Measurements from ENCODE around the gene ARHGAP18. TPM values are rescaled to one million over a fixed set of nuclear protein-coding genes. Genes with fewer than 3 reads are reported as not detected.
A peak's percentile ranks its signal among the peaks of the same experiment; 100 is the strongest.

Gene ARHGAP18
- total and polyA plus RNA-seq, 2 of the 13 experiments (the other 11 are each of a cell fraction or from before 2014, with no cell fraction given), result 58.2 to 115 TPM

GRCh38 chr6:129695373-129696027, 14.5 kb downstream of the ARHGAP18 start (continued):
- TF ChIP-seq SMAD1 (CRISPR knock-in tag; IDR thresholded peaks at IDR 0.05; ENCODE audit: borderline replicate concordance, low read depth) (no peak), ZXDC (CRISPR knock-in tag; IDR thresholded peaks at IDR 0.05) (no peak), ZNF597 (CRISPR knock-in tag; IDR thresholded peaks at IDR 0.05) (no peak), MEIS1 (CRISPR knock-in tag; IDR thresholded peaks at IDR 0.05; ENCODE audit: borderline replicate concordance) (0 out of 2 replicates have a peak, but pooled peaks have one; percentile 33), EP300 (IDR thresholded peaks at IDR 0.05; ENCODE audit: low read depth in 2 of 2, low read length in 2 of 2) (peak; percentile 50 to 95; a peak in 2 of 4 replicates), EP300 (CRISPR knock-in tag; IDR thresholded peaks at IDR 0.05; ENCODE audit: borderline replicate concordance) (peak; percentile 72; the same call in 1 of the 2 replicates), ZNF468 (CRISPR knock-in tag; IDR thresholded peaks at IDR 0.05) (no peak), MED13 (CRISPR knock-in tag; IDR thresholded peaks at IDR 0.05) (peak; percentile 59; the same call in 1 of the 2 replicates), TRAFD1 (CRISPR knock-in tag; IDR thresholded peaks at IDR 0.05; ENCODE audit: borderline replicate concordance) (no peak), ZNF883 (CRISPR knock-in tag; IDR thresholded peaks at IDR 0.05; ENCODE audit: not compliant biosample characterization) (no peak), HNRNPK (IDR thresholded peaks at IDR 0.05; ENCODE audit: low read depth, low read length, poor library complexity, severe bottlenecking) (no peak), MAZ (IDR thresholded peaks at IDR 0.05; ENCODE audit: borderline replicate concordance, low read depth, low read length) (no peak), MAZ (CRISPR knock-in tag; IDR thresholded peaks at IDR 0.05; ENCODE audit: low read depth) (no peak), ZNF570 (CRISPR knock-in tag; IDR thresholded peaks at IDR 0.05; ENCODE audit: borderline replicate concordance) (no peak), XRCC5 (optimal IDR thresholded peaks at IDR 0.05; ENCODE audit: low read length) (no peak), LRRFIP1 (CRISPR knock-in tag; conservative IDR thresholded peaks at IDR 0.05) (no peak), EHMT2 (IDR thresholded peaks at IDR 0.05; ENCODE audit: borderline replicate concordance, low read depth, low read length) (no peak), ZNF253 (CRISPR knock-in tag; IDR thresholded peaks at IDR 0.05; ENCODE audit: borderline replicate concordance) (no peak), CHCHD3 (CRISPR knock-in tag; IDR thresholded peaks at IDR 0.05) (no peak), KDM6A (CRISPR knock-in tag; IDR thresholded peaks at IDR 0.05; ENCODE audit: low read depth) (peak; percentile 79), ZSCAN25 (CRISPR knock-in tag; IDR thresholded peaks at IDR 0.05) (0 out of 2 replicates have a peak, but pooled peaks have one; percentile 39)
